Measurements from ENCODE around the gene PBX3. TPM values are rescaled to one million over a fixed set of nuclear protein-coding genes. Genes with fewer than 3 reads are reported as not detected.

Gene PBX3
- total RNA-seq, 1 experiment from 2014 or later: 7.7 TPM

DNA sequence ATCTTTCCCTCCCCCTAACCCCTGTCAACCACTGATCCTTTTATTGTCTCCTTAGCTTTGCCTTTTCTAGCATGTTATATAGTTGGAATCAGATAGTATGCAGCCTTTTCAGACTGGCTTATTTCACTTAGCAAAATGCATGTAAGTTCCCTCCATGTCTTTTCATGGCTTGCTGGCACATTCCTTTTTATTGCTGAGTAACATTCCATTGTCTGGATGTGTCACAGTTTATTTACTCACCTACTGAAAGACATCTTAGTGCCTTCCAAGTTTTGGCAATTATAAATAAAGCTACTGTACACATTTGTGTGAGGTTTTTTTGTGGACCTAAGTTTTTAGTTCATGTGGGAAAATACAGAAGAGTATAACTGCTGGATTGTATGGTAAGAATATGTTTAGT lies 230.1 kb downstream of the PBX3 start:
- Mint-ChIP-seq H3K27me3 (ENCODE audit: insufficient read depth, unreplicated experiment) (peaks cover 2% of the 10 kb centered on the region), H3K36me3 (ENCODE audit: insufficient read depth, unreplicated experiment) (no peaks in the 10 kb centered on the region), H3K4me1 (ENCODE audit: low read depth, unreplicated experiment) (peaks cover 6% of the 10 kb centered on the region), H3K4me3 (ENCODE audit: unreplicated experiment) (no peak overlapping the region), H3K27ac (ENCODE audit: unreplicated experiment) (no peak overlapping the region), H3K9me3 (ENCODE audit: unreplicated experiment) (peaks cover 14% of the 10 kb centered on the region)
- ChIA-PET POLR2A (no interaction called here), CTCF (no interaction called here)
- TF ChIP-seq, protein P1, sequence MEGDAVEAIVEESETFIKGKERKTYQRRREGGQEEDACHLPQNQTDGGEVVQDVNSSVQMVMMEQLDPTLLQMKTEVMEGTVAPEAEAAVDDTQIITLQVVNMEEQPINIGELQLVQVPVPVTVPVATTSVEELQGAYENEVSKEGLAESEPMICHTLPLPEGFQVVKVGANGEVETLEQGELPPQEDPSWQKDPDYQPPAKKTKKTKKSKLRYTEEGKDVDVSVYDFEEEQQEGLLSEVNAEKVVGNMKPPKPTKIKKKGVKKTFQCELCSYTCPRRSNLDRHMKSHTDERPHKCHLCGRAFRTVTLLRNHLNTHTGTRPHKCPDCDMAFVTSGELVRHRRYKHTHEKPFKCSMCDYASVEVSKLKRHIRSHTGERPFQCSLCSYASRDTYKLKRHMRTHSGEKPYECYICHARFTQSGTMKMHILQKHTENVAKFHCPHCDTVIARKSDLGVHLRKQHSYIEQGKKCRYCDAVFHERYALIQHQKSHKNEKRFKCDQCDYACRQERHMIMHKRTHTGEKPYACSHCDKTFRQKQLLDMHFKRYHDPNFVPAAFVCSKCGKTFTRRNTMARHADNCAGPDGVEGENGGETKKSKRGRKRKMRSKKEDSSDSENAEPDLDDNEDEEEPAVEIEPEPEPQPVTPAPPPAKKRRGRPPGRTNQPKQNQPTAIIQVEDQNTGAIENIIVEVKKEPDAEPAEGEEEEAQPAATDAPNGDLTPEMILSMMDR (IDR thresholded peaks at IDR 0.05; ENCODE audit: insufficient read depth in 1 of 2, low read depth in 1 of 2, low read length in 1 of 2, severe bottlenecking in 1 of 2, unreplicated experiment in 1 of 2): no peak
- intact Hi-C loops (cut with micrococcal nuclease; ENCODE audit: unreplicated experiment): no loop called here
- Histone ChIP-seq H3K4me3 (ENCODE audit: low read depth, low read length) (no peak overlapping the region), H3K27me3 (replicated peaks; ENCODE audit: control insufficient read depth, insufficient read depth, low read length) (no peaks in the 10 kb centered on the region), H3K36me3 (ENCODE audit: control insufficient read depth, insufficient read depth, low read length) (no peaks in the 10 kb centered on the region), H3K9me3 (peaks cover 18% of the 10 kb centered on the region), H3K4me1 (no peaks in the 10 kb centered on the region)
- BruUV-seq (replicated peaks): no TSS peak
- no peak for DNase-seq

DNA sequence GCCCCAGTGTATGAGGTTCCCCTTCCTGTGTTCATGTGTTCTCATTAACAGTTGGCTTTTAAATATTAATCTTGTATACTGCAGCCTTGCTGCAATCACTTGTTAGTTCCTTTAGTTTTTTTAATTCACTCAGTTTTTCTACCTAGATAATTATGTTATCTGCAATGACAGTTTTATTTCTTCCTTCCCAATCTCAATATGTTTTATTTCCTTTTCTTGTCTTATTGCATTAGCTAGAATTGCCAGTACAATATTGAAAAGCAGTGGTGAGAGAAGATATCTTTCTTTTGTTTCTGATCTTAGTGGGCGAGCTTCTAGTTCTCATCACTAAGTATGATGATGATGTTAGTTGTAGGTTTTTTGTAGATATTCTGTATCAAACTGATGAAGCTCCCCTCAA lies 232.2 kb downstream of the PBX3 start:
- Histone ChIP-seq H3K4me3 (ENCODE audit: low read depth, low read length) (no peak overlapping the region), H3K27me3 (replicated peaks; ENCODE audit: control insufficient read depth, insufficient read depth, low read length) (no peaks in the 10 kb centered on the region), H3K36me3 (ENCODE audit: control insufficient read depth, insufficient read depth, low read length) (no peaks in the 10 kb centered on the region), H3K9me3 (peaks cover 18% of the 10 kb centered on the region), H3K4me1 (no peaks in the 10 kb centered on the region)
- H3K27me3 Mint-ChIP-seq (ENCODE audit: insufficient read depth, unreplicated experiment): peaks cover 2% of the 10 kb centered on the region
- CTCF ChIA-PET: no interaction called here
- peaks cover 14% of the 10 kb centered on the region for H3K9me3 Mint-ChIP-seq (ENCODE audit: unreplicated experiment)
- H3K27ac Mint-ChIP-seq (ENCODE audit: unreplicated experiment): no peak overlapping the region
- intact Hi-C loops (cut with micrococcal nuclease; ENCODE audit: unreplicated experiment): no loop called here
- no TSS peak for BruUV-seq (replicated peaks)
- H3K4me1 Mint-ChIP-seq (ENCODE audit: low read depth, unreplicated experiment): peaks cover 6% of the 10 kb centered on the region
- H3K36me3 Mint-ChIP-seq (ENCODE audit: insufficient read depth, unreplicated experiment): no peaks in the 10 kb centered on the region
- H3K4me3 Mint-ChIP-seq (ENCODE audit: unreplicated experiment): no peak overlapping the region
- TF ChIP-seq, protein P1 (IDR thresholded peaks at IDR 0.05; ENCODE audit: insufficient read depth in 1 of 2, low read depth in 1 of 2, low read length in 1 of 2, severe bottlenecking in 1 of 2, unreplicated experiment in 1 of 2): no peak
- POLR2A ChIA-PET: no interaction called here
- DNase-seq: no peak

DNA sequence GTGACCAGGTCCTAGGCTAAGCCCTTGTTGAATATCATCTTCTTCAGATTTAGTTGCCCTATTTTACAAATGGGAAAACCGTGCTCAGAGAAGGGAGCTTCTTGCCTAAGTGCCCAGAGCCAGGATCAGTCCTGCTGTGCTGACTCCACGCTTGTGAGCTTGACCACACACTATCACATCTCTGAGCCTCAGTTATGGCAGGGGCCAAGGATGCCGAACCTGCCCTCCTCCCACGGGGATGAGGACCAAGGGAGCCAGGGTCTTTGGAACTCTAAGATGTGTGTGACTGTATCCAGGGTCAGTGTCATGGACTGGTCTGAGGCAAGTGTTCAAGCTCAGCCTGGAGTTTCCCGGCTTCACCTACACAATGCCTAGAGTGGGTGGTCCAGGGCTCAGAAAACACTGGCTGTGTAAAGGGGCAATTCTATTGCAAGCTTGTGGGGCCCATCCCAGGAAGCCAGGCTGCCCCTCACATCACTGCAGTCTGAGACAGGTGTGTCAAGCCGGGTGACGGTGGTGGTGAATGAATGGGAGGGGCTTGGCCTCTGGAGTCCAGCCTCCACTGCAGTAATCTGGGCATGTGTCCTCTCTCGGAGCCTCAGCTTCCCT lies 235.7 kb downstream of the PBX3 start:
- no TSS peak for BruUV-seq (replicated peaks)
- Mint-ChIP-seq H3K9me3 (ENCODE audit: unreplicated experiment) (peaks cover 25% of the 10 kb centered on the region), H3K4me1 (ENCODE audit: low read depth, unreplicated experiment) (no peaks in the 10 kb centered on the region), H3K27me3 (ENCODE audit: insufficient read depth, unreplicated experiment) (peaks cover 2% of the 10 kb centered on the region), H3K36me3 (ENCODE audit: insufficient read depth, unreplicated experiment) (no peaks in the 10 kb centered on the region), H3K27ac (ENCODE audit: unreplicated experiment) (no peak overlapping the region), H3K4me3 (ENCODE audit: unreplicated experiment) (no peak overlapping the region)
- no peak for DNase-seq
- Histone ChIP-seq H3K4me1 (no peaks in the 10 kb centered on the region), H3K4me3 (ENCODE audit: low read depth, low read length) (no peak overlapping the region), H3K36me3 (ENCODE audit: control insufficient read depth, insufficient read depth, low read length) (no peaks in the 10 kb centered on the region), H3K9me3 (peaks cover 18% of the 10 kb centered on the region), H3K27me3 (replicated peaks; ENCODE audit: control insufficient read depth, insufficient read depth, low read length) (no peaks in the 10 kb centered on the region)
- POLR2A ChIA-PET: no interaction called here
- intact Hi-C loops (cut with micrococcal nuclease; ENCODE audit: unreplicated experiment): no loop called here
- TF ChIP-seq, protein P1 (IDR thresholded peaks at IDR 0.05; ENCODE audit: insufficient read depth in 1 of 2, low read depth in 1 of 2, low read length in 1 of 2, severe bottlenecking in 1 of 2, unreplicated experiment in 1 of 2): no peak
- CTCF ChIA-PET: no interaction called here

All from Caco-2 (cell line).